MG63 (cell line): Measurements from ENCODE around the gene UBR4. TPM values are rescaled to one million over a fixed set of nuclear protein-coding genes. Genes with fewer than 3 reads are reported as not detected.
A peak's percentile ranks its signal among the peaks of the same experiment; 100 is the strongest.

ENCODE experiments used
- DNase-seq: peaks from one replicate; pipeline ENCODE4 v3.0.0-alpha.2; 2020
- H3K27me3 ChIP-seq: fragments of 250-450 bp; sonication (Bioruptor Pico); 2 replicates; pipeline ENCODE4 v1.5.1; 2020; ENCODE audit warnings: mild to moderate bottlenecking, moderate library complexity
- H3K36me3 ChIP-seq: fragments of 250-450 bp; sonication (Bioruptor Pico); 2 replicates; pipeline ENCODE4 v1.5.1; 2020; ENCODE audit warnings: mild to moderate bottlenecking, moderate library complexity
- H3K4me3 ChIP-seq: fragments of 250-450 bp; sonication (Bioruptor Pico); 2 replicates; pipeline ENCODE4 v1.5.1; 2020; ENCODE audit warnings: mild to moderate bottlenecking, moderate library complexity
- H3K9me3 ChIP-seq: fragments of 250-450 bp; sonication (Bioruptor Pico); 2 replicates; pipeline ENCODE4 v1.5.1; 2020; ENCODE audit warnings: mild to moderate bottlenecking, moderate library complexity
- total RNA-seq: library from RNA; depleted of rRNA; stranded (reverse); fragments of >200 nt; shearing (Covaris generic); gene quantifications from 2 replicates; pipeline ENCODE4 v1.2.3, GENCODE V29; 2014; ENCODE audit warnings: low replicate concordance

UBR4 gene
- total RNA-seq, 1 experiment from 2014 or later: 35.0 TPM

DNA sequence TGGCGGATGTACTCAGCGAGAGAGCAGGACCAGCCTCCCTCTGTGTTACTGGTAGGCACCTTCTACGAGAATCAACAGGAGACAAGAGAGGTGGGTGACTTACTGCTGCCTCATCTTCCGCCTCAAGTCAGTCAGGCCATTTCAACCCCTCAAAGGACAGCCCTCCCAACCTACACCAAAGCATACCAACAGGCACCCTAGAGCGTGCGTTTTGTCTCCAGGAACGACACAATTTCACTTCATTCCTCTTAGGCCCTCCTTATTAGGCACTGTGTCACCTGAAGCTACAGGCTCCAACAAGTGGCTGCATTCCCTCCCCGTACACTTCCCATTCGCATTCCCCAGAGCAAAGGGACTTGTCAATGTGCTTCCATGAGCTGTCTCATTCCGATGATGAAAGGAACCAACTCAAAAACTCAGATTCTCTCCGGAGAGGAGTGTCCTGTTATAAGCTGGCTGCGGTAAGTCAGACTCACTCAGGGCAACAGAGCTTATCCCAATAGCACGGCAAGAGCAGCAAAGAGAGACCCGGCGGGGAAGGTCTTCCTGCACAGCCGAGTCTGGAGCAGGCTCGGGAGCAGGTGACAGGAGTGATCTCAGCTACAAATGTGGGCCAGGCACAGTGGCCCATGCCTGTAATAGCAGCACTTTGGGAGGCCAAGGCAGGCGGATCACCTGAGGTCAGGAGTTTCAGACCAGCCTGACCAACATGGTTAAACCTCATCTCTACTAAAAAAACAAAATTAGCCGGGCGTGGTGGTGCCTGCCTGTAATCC lies 133.0 kb downstream of the UBR4 start:
- Histone ChIP-seq H3K36me3 (peaks cover 77% of the 10 kb centered on the region), H3K9me3 (no peaks in the 10 kb centered on the region), H3K27me3 (no peaks in the 10 kb centered on the region), H3K4me3 (no peak overlapping the region)
- DNase-seq: no peak

- Histone ChIP-seq H3K9me3 (no peaks in the 10 kb centered on the region), H3K4me3 (no peak overlapping the region), H3K27me3 (no peaks in the 10 kb centered on the region), H3K36me3 (peaks cover 60% of the 10 kb centered on the region)
- no peak for DNase-seq
Observed at GRCh38 chr1:19074902-19075721, 135.0 kb downstream of the UBR4 start.

DNA sequence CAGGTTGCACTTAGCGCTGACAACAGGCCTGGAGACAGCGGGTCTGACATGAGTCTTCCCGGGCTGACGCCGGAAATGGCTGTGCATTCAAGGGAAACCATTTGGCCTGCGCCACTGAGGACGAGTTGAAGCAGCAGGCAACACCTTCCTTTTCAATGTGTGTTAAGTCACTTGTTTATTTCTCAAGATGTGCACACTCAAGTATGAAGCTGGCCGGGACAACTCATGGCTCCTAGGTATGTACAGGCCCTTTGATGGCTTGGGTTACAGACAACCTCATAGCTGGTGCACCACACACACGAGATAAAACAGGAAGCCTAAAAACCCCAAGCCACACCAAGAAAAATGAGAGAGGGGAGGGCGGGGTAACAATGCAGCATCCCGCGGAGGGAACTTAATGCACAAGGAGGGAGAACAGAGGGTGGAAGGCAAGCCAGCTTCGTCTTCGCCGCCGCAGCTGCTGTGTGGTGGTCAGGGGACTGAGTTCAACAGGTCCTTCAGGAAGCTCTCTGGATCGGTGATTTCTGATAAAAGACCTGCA lies 135.6 kb downstream of the UBR4 start:
- Histone ChIP-seq H3K9me3 (no peaks in the 10 kb centered on the region), H3K27me3 (no peaks in the 10 kb centered on the region), H3K4me3 (no peak overlapping the region), H3K36me3 (peaks cover 57% of the 10 kb centered on the region)
- DNase-seq: no peak

DNA sequence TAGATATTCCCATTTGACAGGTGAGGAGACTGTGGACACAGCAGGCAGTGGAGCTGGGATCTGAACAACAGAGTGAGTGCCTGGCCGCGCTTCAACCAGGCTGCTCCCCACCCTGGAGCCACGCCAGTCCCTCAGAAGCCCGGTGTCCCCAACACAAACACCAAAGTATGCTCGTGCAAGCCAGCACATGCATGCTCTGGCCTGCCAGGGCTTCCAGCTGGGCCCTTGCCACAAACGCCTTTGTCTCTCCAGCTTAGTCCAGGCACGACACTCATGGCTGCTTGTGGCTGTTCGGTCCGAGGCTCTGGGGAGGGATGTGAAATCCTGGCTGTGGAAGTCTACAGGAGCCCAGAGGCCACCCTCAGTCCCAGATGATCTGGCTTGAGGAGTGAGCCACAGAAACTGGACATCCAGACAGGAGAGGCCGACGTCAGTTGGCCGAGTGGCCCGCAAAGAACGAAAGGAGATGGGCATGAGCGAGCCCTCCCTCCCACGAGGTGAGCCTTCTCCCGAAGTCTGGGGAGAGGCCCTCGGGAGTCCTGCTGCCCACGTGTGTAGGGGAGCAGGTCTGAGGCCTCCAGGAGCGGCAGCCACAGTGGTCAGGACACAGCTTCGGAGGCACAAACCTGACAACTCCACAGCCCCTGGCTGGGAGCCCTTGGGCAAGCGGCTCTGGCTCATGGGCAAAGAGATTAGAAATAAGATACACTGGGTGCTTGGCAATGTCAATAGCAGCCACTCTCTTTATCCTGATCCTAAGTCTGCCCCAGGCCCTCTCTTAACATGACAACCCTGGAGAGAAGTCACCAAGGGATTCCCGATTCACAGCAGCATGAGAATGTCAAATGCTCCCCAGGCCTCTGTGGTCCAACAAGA lies 136.5 kb downstream of the UBR4 start:
- no peaks in the 10 kb centered on the region for H3K9me3 ChIP-seq
- H3K36me3 ChIP-seq: peaks cover 53% of the 10 kb centered on the region
- no peak overlapping the region for H3K4me3 ChIP-seq
- no peaks in the 10 kb centered on the region for H3K27me3 ChIP-seq
- DNase-seq: no peak

DNA sequence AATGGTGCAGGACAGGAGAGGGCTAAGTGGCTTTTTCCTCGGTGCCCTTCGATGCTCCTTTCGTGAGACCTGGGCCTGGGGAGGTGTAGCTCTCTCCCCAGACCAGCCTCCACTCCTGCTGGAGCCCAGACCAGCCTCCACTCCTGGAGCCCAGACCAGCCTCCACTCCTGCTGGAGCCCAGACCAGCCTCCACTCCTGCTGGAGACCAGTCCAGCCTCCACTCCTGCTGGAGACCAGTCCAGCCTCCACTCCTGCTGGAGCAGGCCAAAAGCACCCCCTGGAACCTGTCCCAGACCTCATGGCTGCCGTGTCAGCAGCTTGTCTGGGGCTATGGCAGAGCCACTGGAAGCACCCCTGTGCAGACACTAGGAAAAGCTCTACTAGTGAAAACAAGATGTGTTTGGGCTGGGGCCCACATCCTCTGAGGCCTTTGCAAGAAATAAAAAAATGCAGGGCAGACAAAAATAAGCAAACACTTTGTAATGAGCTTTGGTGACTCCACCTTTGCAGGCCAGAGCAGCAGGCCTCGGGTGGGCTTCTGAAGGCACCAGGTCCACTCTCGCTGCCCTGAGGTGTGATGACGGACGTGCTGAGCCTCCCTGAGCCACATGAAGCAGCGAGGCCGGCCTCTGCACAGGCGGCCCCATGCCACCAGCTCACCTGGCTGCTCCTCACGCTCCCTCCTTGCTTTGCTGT lies 137.6 kb downstream of the UBR4 start:
- no peak for DNase-seq
- Histone ChIP-seq H3K27me3 (no peaks in the 10 kb centered on the region), H3K4me3 (no peak overlapping the region), H3K9me3 (no peaks in the 10 kb centered on the region), H3K36me3 (peaks cover 43% of the 10 kb centered on the region)

DNA sequence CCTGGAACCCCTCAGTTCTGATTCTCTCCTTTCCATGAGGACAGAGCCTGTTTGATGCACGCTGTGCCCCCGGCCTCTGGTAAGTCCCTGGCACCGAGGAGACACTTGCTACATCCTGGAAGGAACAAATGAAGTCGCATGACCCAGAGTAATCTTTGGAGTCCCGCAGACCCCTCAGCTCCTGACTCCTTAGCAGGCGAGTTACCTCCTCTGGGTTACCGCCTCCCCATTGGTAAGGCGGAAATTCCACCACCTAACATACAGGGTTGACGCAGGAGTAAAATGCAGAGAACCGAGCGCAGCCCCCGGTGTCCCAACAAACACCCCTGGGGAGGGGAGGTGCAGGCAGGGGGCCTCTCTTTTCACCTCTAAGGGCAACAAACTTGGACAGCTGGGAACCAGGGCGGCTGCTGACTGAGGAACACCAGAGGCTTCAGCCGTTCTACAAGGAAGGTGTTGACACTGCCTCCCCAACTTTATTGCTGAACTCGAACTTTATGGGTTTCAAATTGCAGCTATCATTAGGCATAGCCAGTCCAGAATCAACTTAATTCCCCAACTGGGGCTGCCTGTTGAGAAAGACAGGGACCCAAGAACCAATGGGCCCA lies 138.3 kb downstream of the UBR4 start:
- Histone ChIP-seq H3K36me3 (peaks cover 38% of the 10 kb centered on the region), H3K4me3 (no peak overlapping the region), H3K27me3 (no peaks in the 10 kb centered on the region), H3K9me3 (no peaks in the 10 kb centered on the region)
- DNase-seq: no peak

DNA sequence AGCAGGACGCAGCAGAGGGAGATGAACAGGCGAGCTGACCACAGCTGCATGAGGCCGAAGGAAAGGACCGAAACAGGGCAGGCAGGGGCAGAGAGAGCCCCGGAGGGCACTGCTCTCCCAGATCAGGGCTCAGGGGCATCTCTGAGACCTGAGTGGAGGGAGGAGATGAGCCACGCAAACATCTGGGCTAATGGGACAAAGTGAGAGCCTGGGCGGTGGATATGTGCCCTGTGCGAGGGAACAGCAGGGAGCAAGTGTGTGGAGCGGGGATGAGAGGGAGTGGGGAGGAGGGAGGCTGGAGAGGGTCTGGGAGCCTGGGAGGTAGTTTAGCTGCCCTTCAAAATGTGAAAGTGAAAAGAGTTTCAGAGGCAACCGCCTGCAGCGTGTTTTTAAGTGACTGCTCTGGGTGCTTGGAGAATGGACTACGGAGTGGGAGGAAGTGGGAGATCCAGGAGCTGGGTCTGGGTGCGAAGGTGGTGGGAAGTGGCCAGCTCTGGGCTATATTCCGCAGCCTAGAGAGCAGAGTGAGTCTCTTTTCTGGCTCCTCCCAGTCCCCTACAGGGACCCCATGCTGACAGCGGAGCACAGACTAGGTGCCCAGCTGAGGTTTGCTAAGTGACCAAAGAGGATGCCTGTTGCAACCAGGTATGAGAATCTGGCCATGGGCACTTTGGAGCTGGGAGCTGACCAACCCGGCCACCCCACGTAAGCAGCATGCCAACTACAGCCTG lies 139.0 kb downstream of the UBR4 start:
- no peak for DNase-seq
- H3K4me3 ChIP-seq: no peak overlapping the region
- no peaks in the 10 kb centered on the region for H3K27me3 ChIP-seq
- peaks cover 31% of the 10 kb centered on the region for H3K36me3 ChIP-seq
- no peaks in the 10 kb centered on the region for H3K9me3 ChIP-seq

GRCh38 chr1:19070197-19070651 lies 139.8 kb downstream of the UBR4 start:
- DNase-seq: no peak
- Histone ChIP-seq H3K36me3 (peaks cover 22% of the 10 kb centered on the region), H3K4me3 (no peak overlapping the region), H3K27me3 (no peaks in the 10 kb centered on the region), H3K9me3 (no peaks in the 10 kb centered on the region)

GRCh38 chr1:19068639-19069276 lies 141.3 kb downstream of the UBR4 start:
- H3K36me3 ChIP-seq: peaks cover 11% of the 10 kb centered on the region
- no peaks in the 10 kb centered on the region for H3K27me3 ChIP-seq
- no peak for DNase-seq
- H3K9me3 ChIP-seq: no peaks in the 10 kb centered on the region
- no peak overlapping the region for H3K4me3 ChIP-seq

DNA sequence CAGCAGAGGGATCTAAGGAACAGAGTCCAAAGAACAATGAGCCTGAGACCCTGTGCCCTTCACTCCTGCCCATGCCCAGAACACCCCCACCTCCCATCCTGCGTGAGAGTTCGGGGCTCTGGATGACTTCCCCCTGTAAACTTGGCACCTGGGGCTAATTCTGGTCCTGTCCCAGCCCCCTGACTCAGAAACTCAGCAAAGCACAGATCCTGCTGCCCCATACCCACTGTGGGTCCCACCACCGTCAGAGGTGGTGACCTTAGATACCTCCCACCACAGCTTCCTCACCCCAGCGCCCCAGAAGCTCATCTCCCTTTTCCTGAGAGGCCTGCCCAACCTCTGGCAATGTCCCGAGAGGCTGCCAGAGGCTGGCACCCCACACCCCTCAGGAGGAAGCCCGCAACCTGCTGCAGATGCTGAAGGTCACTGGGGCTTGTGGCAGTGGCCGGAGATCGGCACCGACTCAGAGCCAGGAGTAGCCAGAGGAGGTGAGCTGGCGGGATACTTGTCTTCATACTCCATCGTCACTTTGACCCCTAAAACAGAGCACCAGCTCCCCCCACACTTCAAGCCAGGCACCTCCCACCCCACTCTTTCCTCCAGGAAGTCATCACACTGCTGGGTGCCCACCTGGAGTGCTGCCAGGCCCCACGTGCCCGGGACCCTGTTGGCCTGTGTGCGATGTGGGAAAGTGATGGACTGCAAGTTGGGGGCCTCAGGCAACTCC lies 142.0 kb downstream of the UBR4 start:
- Histone ChIP-seq H3K4me3 (no peak overlapping the region), H3K36me3 (peaks cover 4% of the 10 kb centered on the region), H3K27me3 (no peaks in the 10 kb centered on the region), H3K9me3 (no peaks in the 10 kb centered on the region)
- no peak for DNase-seq

DNA sequence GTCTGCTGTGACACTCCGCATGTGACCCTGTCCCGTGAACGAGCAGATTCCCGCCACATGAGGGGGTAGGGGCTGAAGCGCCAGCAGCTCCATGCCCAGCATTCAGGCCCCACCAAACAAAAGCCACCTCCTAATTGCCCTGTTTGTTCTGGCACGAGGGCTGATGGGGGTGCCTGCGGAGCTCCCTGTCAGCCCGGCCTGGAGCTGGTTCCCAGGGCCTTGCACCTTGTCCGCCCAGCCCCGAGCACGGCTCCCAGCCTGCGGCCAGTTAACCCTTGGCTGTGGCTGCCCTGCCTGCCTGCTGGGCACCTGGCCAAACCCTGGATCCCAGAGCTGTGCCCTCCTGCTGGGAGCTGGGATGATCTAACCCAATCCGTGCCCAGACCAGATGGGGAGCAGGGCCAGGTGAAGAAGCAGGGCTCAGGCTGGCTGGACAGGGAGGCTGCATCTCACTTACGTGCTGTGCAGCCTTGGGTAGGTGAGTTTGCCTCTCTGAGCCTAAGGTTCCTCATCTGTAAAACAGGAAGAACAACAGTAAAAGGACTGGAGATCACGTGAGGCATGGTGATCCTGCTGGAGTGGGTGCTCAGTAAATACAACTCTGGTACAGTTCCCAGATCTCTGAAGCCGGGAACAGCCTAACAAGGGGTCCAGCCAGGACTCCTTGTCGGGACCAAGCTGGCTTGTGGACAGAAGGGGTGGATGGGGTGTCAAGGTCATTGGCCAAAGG lies 142.7 kb downstream of the UBR4 start:
- no peaks in the 10 kb centered on the region for H3K27me3 ChIP-seq
- H3K4me3 ChIP-seq: no peak overlapping the region
- DNase-seq: peak; percentile 80
- no peaks in the 10 kb centered on the region for H3K9me3 ChIP-seq
- no peaks in the 10 kb centered on the region for H3K36me3 ChIP-seq

GRCh38 chr1:19066874-19067181 lies 143.2 kb downstream of the UBR4 start:
- no peaks in the 10 kb centered on the region for H3K36me3 ChIP-seq
- no peak overlapping the region for H3K4me3 ChIP-seq
- no peaks in the 10 kb centered on the region for H3K27me3 ChIP-seq
- no peaks in the 10 kb centered on the region for H3K9me3 ChIP-seq
- DNase-seq: no peak

DNA sequence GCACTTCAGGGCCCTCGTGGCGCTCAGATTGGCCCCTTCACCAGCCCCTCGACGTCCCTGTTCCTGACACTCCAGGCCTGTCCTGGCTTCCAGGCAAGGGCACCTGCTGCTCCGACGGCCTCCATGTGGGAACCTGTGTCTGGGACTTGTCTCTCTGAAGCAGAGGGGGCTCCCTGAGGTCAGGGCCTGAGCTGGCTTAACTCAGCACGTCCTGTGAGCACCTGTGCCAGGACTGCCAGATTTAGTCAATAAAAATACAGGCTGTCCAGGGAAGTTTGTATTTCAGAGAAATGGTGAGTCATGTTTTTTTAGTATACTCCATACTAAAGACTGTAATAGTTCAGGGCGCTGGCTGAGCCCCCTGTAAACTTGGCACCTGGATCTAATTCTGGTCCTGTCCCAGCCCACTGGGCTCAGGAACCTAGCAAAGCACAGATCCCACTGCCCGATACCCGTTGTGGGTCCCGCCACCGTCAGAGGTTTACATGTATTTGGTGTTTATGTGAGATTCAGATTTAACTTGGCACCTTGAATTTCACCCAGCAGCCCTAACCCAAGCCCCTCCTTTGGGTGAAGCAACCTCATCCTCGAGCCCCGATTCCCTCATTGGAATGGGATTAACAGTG lies 143.7 kb downstream of the UBR4 start:
- Histone ChIP-seq H3K27me3 (no peaks in the 10 kb centered on the region), H3K9me3 (no peaks in the 10 kb centered on the region), H3K4me3 (no peak overlapping the region), H3K36me3 (no peaks in the 10 kb centered on the region)
- DNase-seq: peak; percentile 27
